Karpas-422 (cell line): Measurements from ENCODE around the gene PRKAG2. TPM values are rescaled to one million over a fixed set of nuclear protein-coding genes. Genes with fewer than 3 reads are reported as not detected.

Source experiments
- DNase-seq: peaks from one replicate; pipeline ENCODE4 v3.0.0-alpha.2; 2015
- H2AFZ ChIP-seq: fragments of 200-600 bp; sonication (generic); 2 replicates; pipeline ENCODE4 v1.6.1; 2014; ENCODE audit warnings: antibody characterized with exemption, low read length, mixed read lengths
- H3K27ac ChIP-seq: fragments of 200-600 bp; sonication (generic); 2 replicates; pipeline ENCODE4 v1.5.1; 2014; ENCODE audit warnings: mild to moderate bottlenecking, low read length, moderate library complexity
- H3K27me3 ChIP-seq: fragments of 200-600 bp; sonication (generic); 2 replicates; pipeline ENCODE4 v1.6.1; 2014; ENCODE audit warnings: low read length, mixed read lengths
- H3K36me3 ChIP-seq: fragments of 200-600 bp; sonication (generic); 2 replicates; pipeline ENCODE4 v1.6.1; 2014; ENCODE audit warnings: low read length, mixed read lengths; ENCODE audit not compliant: insufficient read depth
- H3K4me1 ChIP-seq: fragments of 200-600 bp; sonication (generic); 2 replicates; pipeline ENCODE4 v1.6.1; 2014; ENCODE audit warnings: mild to moderate bottlenecking, low read length, mixed read lengths
- H3K4me2 ChIP-seq: fragments of 200-600 bp; sonication (generic); 2 replicates; pipeline ENCODE4 v1.6.1; 2014; ENCODE audit warnings: low read length, low read depth, mild to moderate bottlenecking; ENCODE audit not compliant: poor library complexity, severe bottlenecking
- H3K4me3 ChIP-seq: fragments of 200-600 bp; sonication (generic); 2 replicates; pipeline ENCODE4 v1.5.1; 2014; ENCODE audit warnings: mild to moderate bottlenecking, antibody characterized with exemption, low read length, mixed read lengths
- H3K79me2 ChIP-seq: fragments of 200-600 bp; sonication (generic); 2 replicates; pipeline ENCODE4 v1.6.1; 2014; ENCODE audit warnings: mild to moderate bottlenecking, low read length, mixed read lengths
- H3K9ac ChIP-seq: fragments of 200-600 bp; sonication (generic); 2 replicates; pipeline ENCODE4 v1.6.0; 2014; ENCODE audit warnings: low read length
- H3K9me2 ChIP-seq: fragments of 200-600 bp; sonication (generic), shearing (Covaris generic); replicated peaks from 2 replicates; pipeline ENCODE4 v1.6.0; 2014; ENCODE audit warnings: mild to moderate bottlenecking, low read length, moderate library complexity; ENCODE audit not compliant: insufficient read depth
- H3K9me3 ChIP-seq: fragments of 300-700, 200-600 bp; sonication (generic); 2 replicates; pipeline ENCODE4 v1.6.1; 2014; ENCODE audit warnings: low read length, mixed read lengths
- H4K20me1 ChIP-seq: fragments of 200-600 bp; sonication (generic); 2 replicates; pipeline ENCODE4 v1.6.1; 2014; ENCODE audit warnings: mild to moderate bottlenecking, antibody characterized with exemption, low read length, low read depth; ENCODE audit not compliant: insufficient read depth
- total RNA-seq: library from RNA; depleted of rRNA; stranded (reverse); fragments of >200 nt; shearing (Covaris generic); gene quantifications from 2 replicates; pipeline ENCODE4 v1.2.3, GENCODE V29; 2014; ENCODE audit warnings: low replicate concordance

Gene PRKAG2
- total RNA-seq, 1 experiment from 2014 or later, result 6.3 TPM

DNA sequence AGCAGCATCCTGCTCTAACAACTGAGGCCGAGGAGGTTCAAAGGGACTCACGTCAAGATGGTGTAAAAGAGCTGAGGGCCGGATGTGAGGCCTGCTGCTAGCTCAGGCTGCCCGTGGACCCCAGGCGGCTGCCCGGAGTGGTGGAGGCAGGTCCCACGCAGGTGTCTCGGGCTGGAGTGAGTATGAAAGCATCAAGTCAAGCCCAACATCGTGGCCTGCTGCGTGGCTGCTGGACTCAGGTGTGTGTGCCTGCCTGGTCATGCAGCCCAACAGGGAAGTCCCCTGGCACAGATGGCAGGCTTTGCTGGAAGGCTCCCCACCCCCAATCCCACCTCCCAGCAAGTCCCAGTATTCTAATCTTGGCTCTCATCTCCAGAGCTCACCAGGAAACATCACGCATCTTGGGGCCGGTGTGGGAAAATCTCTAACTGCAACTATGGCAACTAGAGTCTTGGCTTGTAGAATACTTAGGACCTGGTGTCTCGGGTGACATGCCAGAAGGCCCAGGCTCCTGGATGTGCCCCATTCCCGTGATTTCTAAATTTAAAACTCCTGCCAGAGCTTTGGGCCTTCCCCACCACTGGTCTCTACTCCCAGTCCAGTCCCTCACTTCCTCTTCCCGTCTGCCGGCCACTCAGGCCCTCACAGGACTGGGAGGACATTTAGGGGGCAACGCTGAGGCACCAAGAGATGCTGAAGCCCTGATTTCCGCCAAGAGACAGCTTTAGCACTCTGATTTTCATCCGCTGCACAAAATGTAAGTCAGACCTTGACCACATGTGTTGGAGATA is 85.9 kb downstream of the PRKAG2 start:
- no peaks in the 10 kb centered on the region for H4K20me1 ChIP-seq
- H3K4me3 ChIP-seq, result no peak overlapping the region
- H3K4me1 ChIP-seq, result no peaks in the 10 kb centered on the region
- no peak overlapping the region for H3K27ac ChIP-seq
- no peak overlapping the region for H3K4me2 ChIP-seq
- no peaks in the 10 kb centered on the region for H3K79me2 ChIP-seq
- H3K9ac ChIP-seq, result no peak overlapping the region
- H3K36me3 ChIP-seq, result no peaks in the 10 kb centered on the region
- no peak overlapping the region for H2AFZ ChIP-seq
- DNase-seq, result no peak
- H3K27me3 ChIP-seq, result no peaks in the 10 kb centered on the region
- no peaks in the 10 kb centered on the region for H3K9me3 ChIP-seq
- no peaks in the 10 kb centered on the region for H3K9me2 ChIP-seq

DNA sequence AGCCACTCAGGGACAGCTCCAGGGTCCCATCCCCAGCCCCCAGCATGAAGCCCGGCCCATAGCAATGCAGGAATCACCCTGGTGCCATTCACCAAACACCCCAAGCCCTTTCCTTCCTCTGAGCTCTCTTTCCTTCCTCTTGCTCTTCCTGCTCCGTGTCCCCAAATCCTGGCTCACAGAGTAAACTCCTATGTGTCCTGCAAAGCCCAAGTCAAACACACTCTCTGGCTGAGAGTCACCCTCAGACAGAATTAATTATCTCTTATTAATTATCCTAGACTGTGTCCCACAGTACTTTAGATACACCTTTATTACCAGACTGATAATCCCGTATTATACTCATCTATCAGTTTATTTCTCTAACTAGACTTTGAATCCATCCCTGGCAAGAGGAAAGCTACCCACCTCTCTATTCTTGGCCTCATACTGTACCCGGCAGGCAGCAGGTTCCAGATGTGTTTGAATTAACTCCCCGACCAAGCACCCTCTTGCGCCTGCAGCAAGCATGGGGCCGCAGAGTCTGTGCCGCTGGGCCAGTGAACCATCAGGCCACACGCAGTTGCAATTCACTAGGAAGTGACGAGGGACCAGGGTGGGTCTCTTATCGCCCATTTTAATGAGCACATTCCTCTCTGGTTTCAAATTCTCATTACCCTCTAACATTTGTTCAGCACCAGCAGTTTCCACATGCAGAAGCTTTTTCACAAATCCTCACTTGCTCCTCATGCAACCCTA is 86.7 kb downstream of the PRKAG2 start:
- no peak overlapping the region for H3K9ac ChIP-seq
- H3K9me2 ChIP-seq, result no peaks in the 10 kb centered on the region
- no peak overlapping the region for H2AFZ ChIP-seq
- DNase-seq, result no peak
- no peaks in the 10 kb centered on the region for H4K20me1 ChIP-seq
- H3K27me3 ChIP-seq, result no peaks in the 10 kb centered on the region
- H3K79me2 ChIP-seq, result no peaks in the 10 kb centered on the region
- H3K36me3 ChIP-seq, result no peaks in the 10 kb centered on the region
- H3K4me3 ChIP-seq, result no peak overlapping the region
- no peaks in the 10 kb centered on the region for H3K4me1 ChIP-seq
- no peak overlapping the region for H3K4me2 ChIP-seq
- no peak overlapping the region for H3K27ac ChIP-seq
- no peaks in the 10 kb centered on the region for H3K9me3 ChIP-seq

DNA sequence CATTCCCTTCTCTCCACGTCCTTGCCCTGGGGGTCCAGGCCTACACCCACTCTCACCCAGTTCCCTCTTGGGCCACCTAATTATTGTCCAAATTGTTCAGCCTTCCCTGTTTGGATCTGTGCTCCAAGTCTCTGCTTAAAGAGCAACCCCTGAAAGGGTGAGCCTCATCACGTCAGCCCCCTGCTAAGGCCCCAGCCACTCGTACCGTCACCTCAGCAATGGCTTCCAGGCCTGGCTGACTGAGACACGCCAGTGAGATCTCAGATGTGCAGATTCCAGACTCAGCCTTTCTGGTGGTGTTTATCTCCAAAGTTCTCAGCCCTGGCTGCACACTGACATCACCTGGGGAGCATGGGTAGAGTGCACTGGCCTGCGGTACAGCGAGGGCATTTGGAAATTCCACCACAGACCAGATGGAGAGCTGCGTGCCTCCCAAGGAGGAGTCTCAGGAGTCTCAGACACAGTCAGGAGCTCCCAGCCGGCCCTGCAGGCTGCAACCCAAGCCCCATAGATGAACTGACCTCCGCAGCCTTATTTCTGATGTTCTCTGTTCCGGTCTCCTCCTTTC is 87.5 kb downstream of the PRKAG2 start:
- H3K4me1 ChIP-seq, result no peaks in the 10 kb centered on the region
- H3K27ac ChIP-seq, result no peak overlapping the region
- no peaks in the 10 kb centered on the region for H4K20me1 ChIP-seq
- H3K4me3 ChIP-seq, result no peak overlapping the region
- H2AFZ ChIP-seq, result no peak overlapping the region
- H3K27me3 ChIP-seq, result no peaks in the 10 kb centered on the region
- no peaks in the 10 kb centered on the region for H3K9me2 ChIP-seq
- H3K79me2 ChIP-seq, result no peaks in the 10 kb centered on the region
- H3K9me3 ChIP-seq, result no peaks in the 10 kb centered on the region
- H3K36me3 ChIP-seq, result no peaks in the 10 kb centered on the region
- no peak overlapping the region for H3K9ac ChIP-seq
- no peak for DNase-seq
- H3K4me2 ChIP-seq, result no peak overlapping the region

DNA sequence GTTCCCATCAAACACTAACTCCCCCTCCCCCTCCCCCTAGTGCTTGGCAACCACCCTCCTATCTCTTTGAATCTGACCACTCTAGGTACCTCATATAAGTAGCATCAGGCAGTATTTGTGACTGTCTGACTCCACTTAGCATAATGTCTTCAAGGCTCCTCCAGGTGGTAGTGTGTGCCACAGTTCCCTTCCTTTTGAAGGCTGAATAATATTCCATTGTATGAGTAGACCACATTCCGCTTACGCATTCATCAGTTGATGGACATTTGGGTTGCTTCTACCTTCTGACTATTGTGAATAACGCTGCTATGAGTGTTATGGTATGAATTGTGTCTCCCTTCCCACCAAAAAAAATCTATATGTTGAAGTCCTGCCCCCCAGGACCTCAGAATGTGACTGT is 89.6 kb downstream of the PRKAG2 start:
- Histone ChIP-seq H4K20me1 (no peaks in the 10 kb centered on the region), H3K4me3 (no peak overlapping the region), H2AFZ (no peak overlapping the region), H3K27me3 (no peaks in the 10 kb centered on the region), H3K27ac (no peak overlapping the region), H3K79me2 (no peaks in the 10 kb centered on the region), H3K9ac (no peak overlapping the region), H3K9me3 (no peaks in the 10 kb centered on the region), H3K36me3 (no peaks in the 10 kb centered on the region), H3K4me1 (peaks cover 6% of the 10 kb centered on the region; the same call in 1 of the 2 replicates), H3K9me2 (no peaks in the 10 kb centered on the region), H3K4me2 (no peak overlapping the region)
- DNase-seq, result no peak

DNA sequence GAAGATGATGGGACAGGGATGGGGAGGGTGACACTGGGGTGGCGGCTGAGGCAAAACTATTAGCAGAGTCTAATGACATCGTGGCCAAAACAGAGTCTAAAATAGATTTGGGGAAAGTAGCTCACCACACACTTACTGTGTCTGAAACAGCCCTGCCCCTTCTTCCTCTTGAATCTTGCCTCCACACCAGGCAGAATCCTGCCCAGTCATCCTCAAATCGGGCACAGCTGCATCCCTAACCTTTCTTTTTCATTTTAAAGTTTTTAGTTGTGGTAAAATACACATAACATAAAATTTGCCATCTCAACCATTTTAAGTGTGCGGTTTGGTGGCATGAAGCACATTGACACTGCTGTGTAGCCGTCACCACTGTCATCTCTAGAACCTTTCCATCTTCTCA is 90.0 kb downstream of the PRKAG2 start:
- H2AFZ ChIP-seq, result no peak overlapping the region
- H3K9me2 ChIP-seq, result no peaks in the 10 kb centered on the region
- no peak overlapping the region for H3K4me3 ChIP-seq
- DNase-seq, result no peak
- H3K27ac ChIP-seq, result no peak overlapping the region
- H3K79me2 ChIP-seq, result no peaks in the 10 kb centered on the region
- no peaks in the 10 kb centered on the region for H3K27me3 ChIP-seq
- no peak overlapping the region for H3K9ac ChIP-seq
- no peaks in the 10 kb centered on the region for H3K9me3 ChIP-seq
- peaks cover 6% of the 10 kb centered on the region; the same call in 1 of the 2 replicates for H3K4me1 ChIP-seq
- H4K20me1 ChIP-seq, result no peaks in the 10 kb centered on the region
- H3K4me2 ChIP-seq, result no peak overlapping the region
- no peaks in the 10 kb centered on the region for H3K36me3 ChIP-seq

DNA sequence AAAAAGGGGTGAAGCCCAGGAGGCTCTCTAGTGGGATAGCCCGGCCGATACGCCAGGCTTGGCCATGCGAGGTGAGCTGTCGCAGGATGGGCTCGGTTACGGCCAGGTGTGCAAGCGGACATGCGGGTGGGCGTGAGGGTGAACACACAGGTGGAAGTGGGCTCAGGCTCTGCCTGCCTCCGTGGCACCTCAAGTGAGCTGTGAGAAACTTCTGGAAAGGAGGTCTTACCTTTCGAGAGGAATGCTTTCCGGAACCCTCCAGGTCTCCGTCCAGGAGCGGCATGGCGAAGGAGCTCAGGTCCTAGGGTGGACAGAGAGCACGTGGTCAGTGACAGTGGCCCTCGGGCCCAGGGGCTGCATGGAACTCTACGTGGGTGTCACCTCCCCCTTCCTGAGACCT is 90.7 kb downstream of the PRKAG2 start:
- Histone ChIP-seq H3K27ac (no peak overlapping the region), H3K9me2 (no peaks in the 10 kb centered on the region), H3K4me3 (no peak overlapping the region), H3K36me3 (no peaks in the 10 kb centered on the region), H3K79me2 (no peaks in the 10 kb centered on the region), H3K4me1 (peaks cover 6% of the 10 kb centered on the region; the same call in 1 of the 2 replicates), H2AFZ (no peak overlapping the region), H4K20me1 (no peaks in the 10 kb centered on the region), H3K4me2 (no peak overlapping the region), H3K9me3 (no peaks in the 10 kb centered on the region), H3K27me3 (no peaks in the 10 kb centered on the region), H3K9ac (no peak overlapping the region)
- DNase-seq, result no peak

DNA sequence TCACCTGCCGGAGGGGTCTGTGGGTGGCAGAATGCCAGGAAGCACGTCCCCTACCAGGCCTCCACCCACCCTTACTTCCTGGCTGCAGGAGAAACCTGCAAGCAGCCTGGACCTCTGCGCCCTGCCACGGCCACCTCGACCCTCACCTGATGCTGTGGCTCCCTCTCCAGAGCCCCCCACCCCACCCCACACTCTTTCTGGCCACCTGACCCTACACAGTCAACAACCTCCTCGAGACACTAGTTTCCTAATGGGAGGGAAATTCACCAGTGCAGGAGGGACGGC is 91.3 kb downstream of the PRKAG2 start:
- Histone ChIP-seq H3K4me3 (no peak overlapping the region), H2AFZ (no peak overlapping the region), H3K4me2 (no peak overlapping the region), H3K4me1 (peaks cover 6% of the 10 kb centered on the region; the same call in 1 of the 2 replicates), H3K9ac (no peak overlapping the region), H3K79me2 (no peaks in the 10 kb centered on the region), H3K27ac (no peak overlapping the region), H3K9me2 (no peaks in the 10 kb centered on the region), H3K27me3 (no peaks in the 10 kb centered on the region), H4K20me1 (no peaks in the 10 kb centered on the region), H3K36me3 (no peaks in the 10 kb centered on the region), H3K9me3 (no peaks in the 10 kb centered on the region)
- DNase-seq, result no peak

DNA sequence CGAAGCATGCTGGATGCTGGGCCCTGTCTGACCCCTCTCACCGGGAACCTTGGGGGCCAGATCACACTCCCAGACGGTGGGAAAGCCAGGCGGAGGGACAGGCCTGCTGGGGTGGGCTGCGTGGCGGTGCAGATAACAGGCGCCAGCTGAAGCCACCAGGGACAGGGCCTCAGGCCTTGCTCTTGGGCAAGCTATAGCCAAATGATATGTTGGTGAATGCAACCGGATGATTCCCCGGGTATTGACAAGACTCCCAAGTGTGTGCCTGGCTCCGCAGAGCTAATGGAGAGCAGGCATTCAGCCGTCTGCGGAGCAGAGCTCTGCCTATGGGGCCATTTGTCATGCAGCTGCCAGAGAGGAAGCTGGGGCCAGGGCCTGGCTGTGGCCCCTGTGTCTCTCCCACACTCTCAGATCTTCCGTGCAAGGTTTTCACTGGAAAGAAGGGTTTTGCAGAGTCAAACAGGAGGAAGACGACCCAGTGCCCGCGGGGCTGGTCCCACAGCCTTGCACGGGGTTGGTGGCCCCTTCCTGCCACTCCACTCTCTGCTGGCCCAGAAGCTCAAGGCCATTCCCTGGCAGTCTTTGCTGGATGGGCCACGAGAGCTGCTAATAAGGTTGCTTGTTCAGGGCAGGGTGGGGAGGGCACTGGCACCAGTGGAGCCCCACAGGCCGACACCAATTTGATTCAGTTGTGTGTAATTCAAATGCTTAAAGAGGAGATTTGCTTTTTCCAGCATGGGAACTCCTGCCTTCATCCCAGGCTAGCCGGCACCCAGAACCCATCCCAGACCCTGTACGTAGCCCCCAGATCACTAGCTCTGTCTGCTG is 91.8 kb downstream of the PRKAG2 start:
- DNase-seq, result no peak
- H2AFZ ChIP-seq, result no peak overlapping the region
- no peaks in the 10 kb centered on the region for H3K9me2 ChIP-seq
- peaks cover 6% of the 10 kb centered on the region; the same call in 1 of the 2 replicates for H3K4me1 ChIP-seq
- H3K4me2 ChIP-seq, result no peak overlapping the region
- H3K79me2 ChIP-seq, result no peaks in the 10 kb centered on the region
- H4K20me1 ChIP-seq, result no peaks in the 10 kb centered on the region
- H3K4me3 ChIP-seq, result no peak overlapping the region
- H3K9me3 ChIP-seq, result no peaks in the 10 kb centered on the region
- no peak overlapping the region for H3K9ac ChIP-seq
- H3K36me3 ChIP-seq, result no peaks in the 10 kb centered on the region
- H3K27ac ChIP-seq, result no peak overlapping the region
- H3K27me3 ChIP-seq, result no peaks in the 10 kb centered on the region
